HG03039 (cell line): ENCODE results near the gene EIF4A2.
A peak's percentile ranks its signal among the peaks of the same experiment; 100 is the strongest.

Experiments used
- ATAC-seq: cut with Tn5 transposase; IDR thresholded peaks from one replicate; pipeline ENCODE4 v1.9.1; 2021; ENCODE audit warnings: mild to moderate bottlenecking, moderate library complexity; ENCODE audit not compliant: unreplicated experiment

EIF4A2 gene

DNA sequence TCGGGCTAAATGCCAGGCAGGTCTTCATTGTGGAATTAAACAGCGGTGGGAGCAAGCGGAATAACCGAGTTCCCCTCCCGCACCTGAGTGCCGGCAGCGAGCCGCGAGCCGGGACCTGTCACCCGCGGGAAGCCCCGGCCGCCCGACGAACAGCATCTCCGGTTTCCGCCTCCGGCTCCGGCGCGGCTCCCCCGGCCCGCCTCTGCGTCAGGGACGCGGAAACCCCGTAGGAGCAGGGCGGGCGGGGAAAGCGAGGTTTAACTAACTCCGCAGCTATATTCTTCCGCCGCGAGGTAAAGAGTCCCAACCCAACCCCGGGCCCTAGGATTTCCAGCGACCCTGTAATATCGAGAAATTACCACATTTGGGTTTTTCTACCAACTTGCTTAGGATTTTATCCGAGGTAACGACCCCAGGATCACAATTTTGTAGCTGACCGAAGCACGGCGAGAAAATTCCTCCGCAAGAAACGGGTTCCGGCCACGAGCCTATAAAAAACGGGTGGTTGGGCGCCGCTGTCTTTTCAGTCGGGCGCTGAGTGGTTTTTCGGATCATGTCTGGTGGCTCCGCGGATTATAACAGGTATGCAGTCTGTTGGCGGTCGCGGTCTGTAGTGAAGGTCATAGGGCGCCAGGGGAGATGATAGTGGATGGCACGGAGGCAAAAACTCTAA lies at the start of gene EIF4A2:
Gene EIF4A2, plus strand, starts transcription at position 520 of the 673 bp plus-strand sequence. Its CDS starts 34 bp downstream, at position 554.
- ATAC-seq = peak; percentile 66

DNA sequence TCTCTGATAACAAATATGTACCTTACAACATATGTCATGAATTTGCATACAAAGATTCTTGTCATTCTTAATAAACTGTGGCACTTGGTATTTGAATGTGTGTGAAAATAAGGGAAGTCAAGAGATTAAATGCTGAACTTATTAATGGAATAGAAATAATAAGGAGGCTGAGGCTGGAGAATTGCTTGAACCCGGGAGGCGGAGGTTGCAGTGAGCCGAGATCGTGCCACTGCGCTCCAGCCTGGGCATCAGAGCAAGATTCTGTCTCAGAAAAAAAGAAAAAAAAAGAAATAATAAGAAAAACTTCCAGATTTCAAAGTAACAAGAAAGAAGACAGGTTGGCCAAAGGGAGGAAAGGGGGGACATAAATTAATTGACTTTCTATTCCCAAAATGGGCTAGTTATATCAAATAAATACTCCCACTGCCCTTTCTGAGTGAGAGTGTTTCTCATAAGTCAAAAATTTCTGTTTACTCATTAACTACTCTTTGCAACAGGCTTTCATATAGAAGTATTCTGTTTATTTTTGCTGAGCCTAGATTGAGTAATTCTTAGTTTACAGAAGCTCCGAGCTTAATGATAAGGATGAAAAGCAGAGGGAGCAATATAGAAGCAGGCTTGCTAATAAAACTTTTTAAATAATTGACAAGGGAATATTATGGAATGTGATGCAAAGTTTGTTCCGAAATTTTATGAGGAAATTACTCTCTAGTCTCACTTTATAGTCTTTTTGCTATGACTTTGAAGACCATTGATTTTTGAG lies 40.6 kb upstream of the EIF4A2 start:
- no peak for ATAC-seq

DNA sequence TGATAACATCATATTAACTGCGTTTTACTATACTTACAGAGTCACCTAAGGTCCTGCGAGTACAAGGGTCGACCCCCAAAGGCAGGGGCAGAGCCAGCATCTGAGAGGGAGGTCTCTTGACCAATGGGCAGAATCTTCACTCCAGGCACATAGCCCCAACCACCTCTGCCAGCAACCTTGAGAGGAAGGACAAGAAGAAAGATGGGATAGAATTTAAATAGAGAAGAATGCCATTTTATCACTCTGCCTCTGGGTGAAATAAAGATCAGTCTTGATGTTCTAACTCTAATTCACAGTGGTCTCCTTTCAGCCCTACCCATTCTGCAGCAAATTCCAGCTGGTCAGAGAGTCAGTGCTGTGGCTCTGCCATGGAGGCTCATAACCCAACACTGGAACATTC lies 39.7 kb upstream of the EIF4A2 start:
- ATAC-seq = no peak

DNA sequence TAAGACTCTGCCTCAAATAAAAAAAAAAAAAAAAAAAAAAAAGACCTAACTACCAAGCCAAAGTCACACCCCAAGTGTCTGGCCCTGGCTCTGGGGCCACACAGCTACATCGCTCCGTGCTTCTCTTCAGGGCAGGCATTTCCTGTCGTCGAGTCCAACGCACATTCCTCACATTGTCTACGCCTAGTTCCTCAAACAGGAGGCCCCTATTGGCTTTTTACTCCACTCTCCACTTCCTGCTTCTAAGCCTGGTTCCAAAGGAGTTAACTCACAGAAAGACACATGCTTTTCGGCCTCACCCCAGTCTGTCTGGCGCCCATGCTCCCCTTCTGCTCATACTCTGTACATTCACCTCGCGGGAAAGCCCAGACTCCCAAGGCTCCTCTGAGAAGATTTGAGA lies 37.4 kb upstream of the EIF4A2 start:
- ATAC-seq = no peak

DNA sequence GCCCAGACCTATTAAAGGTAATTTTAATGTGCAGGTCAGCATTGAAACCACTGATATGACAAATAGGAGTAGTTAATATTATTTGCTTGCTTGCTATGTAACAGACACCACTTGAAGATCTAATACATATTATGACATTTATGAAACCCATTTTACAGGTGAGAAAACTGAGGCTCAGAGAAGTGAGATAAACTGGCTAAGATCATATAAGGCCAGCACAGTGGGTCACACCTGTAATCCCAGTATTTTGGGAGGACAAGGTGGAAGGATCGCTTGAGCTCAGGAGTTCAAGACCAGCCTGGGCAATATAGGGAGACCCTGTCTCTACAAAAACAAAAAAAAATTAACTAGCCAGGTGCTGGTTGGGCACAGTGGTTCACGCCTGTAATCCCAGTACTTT lies 33.1 kb upstream of the EIF4A2 start:
- no peak for ATAC-seq

DNA sequence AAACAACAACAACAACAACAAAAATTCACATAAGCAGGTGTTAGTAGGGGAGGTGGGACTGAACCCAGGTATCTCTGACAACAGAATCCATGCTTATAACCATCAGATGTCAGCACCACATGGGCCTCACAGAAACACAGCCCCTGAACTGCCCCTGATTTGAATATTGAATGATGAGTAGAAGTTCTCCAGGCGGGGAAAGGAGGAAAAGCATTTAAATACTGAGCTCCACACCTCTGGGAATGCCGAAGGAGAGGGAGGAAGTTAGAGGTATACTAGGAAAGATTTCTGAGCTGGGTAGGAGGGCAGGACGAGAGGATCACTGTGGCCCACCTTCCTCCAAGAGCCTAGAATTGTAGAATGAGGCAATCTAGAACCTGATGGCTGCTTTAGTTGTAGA lies 31.9 kb upstream of the EIF4A2 start:
- no peak for ATAC-seq

DNA sequence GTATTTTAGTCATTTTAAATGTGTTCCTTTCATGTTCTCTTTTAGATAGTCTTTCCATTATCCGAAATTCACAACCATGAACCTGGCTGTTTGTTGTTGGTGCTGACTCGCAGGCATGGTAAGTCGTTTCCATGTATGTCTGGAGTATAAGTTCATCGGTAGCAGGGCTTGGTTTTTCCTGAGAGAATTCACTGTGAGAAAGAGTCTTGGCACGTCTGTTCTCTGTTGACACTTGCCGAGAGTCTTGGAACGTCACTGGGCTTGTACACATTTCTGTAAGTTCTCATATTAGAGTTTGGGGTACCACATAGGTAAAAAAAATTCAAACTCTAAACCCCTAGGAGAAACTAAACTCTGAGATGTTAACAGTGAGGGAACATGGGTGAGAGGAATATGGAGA lies 29.4 kb upstream of the EIF4A2 start:
- no peak for ATAC-seq

DNA sequence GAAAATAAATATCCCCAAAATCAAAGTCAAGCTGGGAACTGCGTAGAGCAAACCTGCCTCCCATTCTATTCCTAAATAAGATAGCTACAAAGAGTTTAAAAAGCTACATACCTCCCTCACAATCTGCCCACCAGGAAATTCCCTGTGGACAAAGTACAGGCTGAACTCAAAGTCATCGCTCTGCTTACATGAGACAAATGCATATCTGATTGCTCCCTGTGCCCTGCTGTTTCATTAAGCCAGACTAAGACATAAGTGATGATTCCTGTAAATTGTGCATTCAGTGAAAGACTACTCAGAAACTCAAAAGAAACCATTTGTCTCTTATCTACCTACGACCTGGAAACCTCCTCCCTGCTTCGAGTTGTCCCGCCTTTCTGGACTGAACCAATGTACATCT lies 28.5 kb upstream of the EIF4A2 start:
- no peak for ATAC-seq

DNA sequence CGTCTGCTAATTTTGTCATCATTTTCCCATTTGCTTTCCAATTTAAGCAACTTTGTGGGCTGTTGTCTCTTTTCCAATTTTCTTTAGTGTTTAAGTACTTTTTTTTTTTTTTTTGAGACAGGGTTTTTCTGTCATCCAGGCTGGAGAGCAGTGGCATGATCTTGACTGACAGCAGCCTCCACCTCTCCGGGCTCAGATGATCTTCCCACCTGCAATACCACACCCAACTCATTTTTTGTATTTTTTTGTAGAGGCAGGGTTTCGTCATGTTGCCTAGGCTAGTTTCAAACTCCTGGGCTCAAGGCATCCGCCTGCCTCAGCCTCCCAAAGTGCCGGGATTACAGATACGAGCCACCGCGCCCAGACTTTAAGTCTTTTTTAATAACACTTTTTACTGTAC lies 26.2 kb upstream of the EIF4A2 start:
- no peak for ATAC-seq

DNA sequence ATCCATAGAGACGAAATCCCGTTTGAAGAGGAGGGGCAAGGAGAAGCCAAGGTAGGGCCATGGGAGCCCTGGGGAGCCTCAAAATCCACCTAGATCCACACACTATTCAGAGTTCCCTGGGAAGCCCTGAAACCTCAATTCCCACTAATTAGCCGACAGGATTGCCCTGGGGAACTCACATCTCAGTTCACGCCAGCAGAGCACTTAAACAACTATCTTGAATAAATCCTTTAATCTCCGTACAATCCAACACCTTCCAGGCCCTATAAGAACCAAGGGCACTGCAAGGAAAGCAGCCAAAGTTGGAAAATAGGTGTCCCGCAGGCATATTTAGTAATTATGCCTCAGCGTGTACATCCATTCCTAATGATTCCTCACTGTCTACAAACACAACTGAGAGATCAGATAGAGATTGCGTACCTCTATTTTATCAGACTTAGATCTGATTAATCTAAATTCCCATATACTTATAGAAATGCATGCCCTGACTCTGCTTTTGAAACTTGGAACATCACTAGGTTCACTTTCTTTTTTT lies 25.6 kb upstream of the EIF4A2 start:
- no peak for ATAC-seq

DNA sequence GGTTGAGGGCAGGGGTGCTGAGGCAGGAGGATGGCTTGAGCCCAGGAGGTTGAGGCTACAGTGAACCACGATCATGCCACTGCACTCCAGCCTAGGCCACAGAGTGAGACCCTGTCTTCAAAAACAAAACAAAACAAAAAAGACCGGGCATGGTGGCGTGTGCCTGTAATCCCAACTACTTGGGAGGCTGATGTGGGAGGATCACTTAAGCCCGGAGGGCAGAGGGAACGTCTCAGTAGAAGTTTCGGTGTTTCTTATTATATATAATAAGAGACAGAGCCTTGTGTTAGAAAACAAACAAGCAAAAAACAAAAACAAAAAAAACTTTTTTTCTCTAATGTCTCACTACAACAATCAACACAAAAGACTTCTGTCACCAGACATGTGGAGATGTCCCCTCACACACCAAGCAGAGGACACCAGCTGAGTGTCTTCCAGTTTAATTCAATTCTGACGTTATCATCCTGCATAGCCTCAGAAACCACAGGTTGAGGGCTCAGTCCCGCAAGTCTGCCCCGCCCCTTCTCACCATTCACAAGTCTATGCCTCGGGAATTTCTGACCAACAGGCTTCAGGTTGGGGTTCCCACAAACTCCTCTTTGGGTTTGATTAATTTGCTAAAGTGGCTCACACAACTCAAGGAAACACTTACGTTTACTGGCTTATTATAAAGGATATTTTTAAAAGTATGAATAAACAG lies 24.0 kb upstream of the EIF4A2 start:
- ATAC-seq = no peak

DNA sequence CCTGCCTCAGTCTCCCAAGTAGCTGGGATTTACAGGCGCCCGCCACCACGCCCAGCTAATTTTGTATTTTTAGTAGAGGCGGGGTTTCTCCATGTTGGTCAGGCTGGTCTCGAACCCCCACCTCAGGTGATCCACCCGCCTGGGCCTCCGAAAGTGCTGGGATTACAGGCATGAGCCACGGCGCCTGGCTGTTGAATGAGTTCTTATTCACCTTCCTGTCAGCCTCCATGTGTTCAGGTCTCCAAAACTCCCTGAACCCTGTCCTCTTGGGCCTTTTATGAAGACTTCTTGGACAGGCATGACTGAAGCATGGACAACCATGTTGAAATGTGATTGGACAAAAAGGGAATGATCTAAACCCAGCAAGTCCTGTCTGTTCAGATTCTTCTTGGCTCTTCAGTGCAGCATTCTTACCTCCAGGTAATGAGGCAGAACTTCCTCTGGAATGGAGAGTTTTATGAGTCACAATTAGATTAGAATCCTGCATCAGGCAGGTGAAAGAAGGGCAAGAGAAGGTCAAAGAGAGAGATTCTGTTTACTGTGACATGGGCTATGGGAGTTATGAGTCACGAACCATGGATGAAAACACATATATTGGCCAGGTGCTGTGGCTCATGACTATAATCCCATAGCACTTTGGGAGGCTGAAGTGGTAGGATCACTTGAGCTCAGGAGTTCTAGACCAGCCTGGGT lies 23.1 kb upstream of the EIF4A2 start:
- no peak for ATAC-seq

DNA sequence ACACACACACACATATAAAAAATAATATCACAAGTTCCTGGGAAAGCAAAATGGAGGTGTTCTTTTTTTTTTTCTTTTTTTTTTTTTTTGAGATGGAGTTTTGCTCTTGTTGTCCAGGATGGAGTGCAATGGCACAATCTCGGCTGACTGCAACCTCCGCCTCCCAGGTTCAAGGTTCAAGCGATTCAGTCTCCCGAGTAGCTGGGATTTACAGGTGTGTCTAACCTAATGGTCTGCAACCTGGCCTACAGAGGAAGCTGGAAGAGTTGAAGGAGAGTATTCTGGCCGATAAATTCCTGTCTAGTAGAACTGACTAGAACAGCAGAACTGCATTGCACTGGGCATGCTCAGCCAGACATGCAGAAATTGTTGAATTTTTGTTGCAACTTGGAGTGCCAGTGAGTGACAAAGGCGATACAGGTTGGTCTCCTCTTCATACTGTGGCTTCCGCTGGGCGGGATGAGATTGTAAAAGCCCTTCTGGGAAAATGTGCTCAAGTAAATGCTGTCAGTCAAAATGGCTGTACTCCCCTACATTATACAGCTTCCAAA lies 22.4 kb upstream of the EIF4A2 start:
- ATAC-seq = no peak

DNA sequence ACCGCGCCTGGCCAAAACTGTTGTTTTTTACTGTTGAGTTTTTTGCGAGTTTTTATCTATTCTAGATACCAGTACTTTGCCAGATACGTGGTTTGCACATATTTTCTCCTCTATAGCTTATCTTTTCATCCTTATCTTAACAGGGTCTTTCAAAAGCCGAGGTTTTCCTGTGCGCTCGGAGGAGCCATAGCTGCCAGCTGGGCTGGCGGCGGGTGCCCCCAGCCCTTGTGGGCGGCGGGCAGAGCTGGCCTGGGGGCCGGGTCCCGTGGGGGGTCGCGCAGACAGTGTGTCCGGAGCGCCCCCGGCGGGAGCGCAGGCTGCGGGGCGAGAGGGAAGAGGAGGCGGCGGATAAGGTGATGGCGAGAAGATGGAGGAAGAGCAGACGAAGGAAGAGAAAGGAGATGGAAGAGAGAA lies 11.1 kb upstream of the EIF4A2 start:
- peak; percentile 24 for ATAC-seq

DNA sequence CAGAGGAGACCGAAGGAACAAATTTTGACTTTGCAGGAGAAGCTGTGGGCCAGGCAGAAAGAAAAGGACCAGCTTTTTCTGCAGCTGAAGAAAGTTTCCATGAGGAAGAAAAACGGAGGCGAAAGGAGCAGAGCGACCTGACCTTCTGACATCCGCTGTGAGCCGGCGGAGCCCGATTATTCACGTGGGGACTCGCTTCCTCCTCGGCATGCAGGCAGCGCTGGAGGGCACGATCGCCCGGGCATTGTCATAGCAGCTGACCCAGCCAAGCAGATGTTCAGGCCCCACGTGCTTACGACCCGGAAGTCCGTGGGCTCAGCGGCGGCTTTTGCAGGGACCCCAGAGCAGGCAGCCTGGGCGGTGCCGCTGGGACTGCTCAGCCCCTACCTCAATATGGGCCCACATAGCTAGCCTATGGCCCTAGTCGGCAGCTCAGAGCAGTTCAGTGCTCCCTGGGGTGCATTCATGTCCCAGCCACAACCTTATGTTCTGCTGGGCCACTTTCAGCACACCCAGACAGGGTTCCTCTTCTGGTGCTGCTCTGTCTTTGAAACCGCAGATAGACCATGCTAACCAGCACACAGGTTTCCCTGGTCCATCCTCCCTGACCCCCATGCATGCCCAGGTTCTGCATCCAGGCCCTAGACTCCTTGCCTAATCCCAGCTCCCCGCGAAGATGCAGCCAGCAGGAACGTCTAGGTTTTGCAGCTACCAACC lies 10.5 kb upstream of the EIF4A2 start:
- peak; percentile 77 for ATAC-seq

DNA sequence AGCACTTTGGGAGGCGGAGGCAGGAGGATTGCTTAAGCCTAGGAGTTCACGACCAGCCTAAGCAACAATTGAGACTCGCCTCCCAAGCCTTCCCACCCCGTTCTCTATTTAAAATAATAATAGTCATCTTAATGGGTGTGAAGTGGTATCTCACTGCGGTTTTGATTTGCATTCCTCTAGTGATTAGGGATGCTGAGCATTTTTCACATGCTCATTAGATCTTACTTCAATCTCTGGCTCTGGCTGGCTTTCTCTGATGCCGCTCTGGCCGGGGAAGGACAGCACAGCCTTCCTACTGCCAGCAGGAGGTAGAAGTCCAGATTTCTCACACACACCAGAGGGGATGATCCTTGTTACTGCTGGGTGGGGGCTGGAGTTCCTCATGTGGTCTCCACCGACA lies 7.4 kb upstream of the EIF4A2 start:
- ATAC-seq = no peak

DNA sequence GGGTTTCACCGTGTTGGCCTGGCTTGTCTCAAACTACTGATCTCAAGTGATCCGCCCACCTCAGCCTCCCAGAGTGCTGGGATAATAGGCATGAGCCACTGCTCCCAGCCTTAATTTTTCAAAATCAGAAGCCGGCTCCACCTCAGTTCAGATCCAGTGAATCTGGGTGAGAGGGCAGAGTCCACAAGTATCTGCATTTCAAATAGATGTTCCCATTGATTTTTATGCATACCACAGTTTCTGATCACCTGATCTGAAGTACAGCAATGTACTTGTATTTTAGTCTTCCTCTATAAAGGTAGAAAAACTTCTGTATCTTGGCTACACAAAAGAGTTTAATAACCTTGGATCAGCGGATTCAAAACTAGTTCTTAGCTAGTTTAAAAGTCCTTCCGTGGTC lies 4.2 kb upstream of the EIF4A2 start:
- ATAC-seq = no peak

DNA sequence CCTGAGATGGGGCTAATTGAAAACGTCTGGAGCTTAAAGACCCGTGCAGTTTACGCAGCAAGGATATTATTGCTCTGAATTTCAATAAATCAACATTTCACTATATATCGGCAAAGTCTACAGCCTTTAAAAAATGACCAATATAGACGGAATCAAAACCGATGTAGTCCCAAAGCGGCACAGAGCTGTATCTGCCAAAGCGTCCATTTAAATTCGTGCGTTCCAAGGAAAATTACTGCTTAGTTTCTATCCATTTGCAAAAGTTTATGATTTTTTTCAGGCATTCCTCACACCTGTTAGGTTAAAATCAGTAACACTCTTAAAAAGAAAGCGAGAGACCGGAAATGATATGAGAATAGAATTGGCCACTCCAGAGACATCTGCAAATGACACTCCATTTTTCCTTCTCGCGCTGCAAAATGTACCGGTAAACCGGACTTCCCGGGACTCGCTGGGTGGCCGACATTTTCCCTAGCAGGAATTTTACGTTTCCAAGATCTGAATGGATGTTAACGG lies 777 bp upstream of the EIF4A2 start:
- ATAC-seq = no peak

DNA sequence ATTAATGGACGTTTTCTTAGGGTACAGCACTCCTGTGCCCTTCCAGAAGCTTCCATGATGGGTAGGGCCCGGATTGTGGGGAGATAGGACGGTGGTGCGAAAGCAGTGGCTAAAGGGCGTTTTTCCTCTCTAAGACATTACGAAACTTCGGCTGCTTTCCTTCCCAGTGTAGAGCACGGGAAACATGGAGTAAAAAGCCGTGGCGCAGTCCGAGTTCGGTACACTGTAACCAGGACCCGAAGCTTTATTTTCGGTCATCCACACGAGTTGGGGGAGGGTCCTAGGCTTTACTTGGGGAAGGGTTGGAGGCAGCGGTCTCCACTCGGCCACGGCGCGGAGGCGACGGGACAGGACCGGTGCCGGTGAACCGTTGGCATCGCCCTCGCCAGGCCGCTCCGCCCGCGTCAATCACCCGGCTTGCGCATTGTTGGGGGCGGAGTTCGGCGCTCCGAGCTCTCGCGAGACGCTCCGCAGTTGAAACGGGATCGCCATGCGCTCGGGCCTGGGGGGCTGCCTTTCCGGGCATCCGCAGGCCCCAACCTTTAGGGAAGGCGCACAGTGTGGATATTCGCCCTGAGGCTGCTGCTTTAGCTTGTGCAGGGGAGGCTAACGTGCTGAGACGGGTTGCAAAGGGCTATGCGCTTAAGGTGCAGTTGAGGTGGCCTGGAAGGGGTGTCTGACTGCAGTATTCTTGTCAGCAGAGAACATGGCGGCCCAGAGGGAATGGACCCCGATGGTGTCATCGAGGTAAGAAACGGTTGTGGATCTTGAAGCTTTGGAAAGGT lies 546 bp downstream of the EIF4A2 start:
- ATAC-seq = peak; percentile 45
